ENCODE results near the gene P4HA2.
"Not testable (repeated sequence)": the region's sequence is repeated elsewhere in the genome, so short reads cannot be mapped to it uniquely, and the experiment has no call there.

The P4HA2 gene

GRCh38 chr5:132195727-132196126, 31.9 kb downstream of the P4HA2 start:
- no peak for DNase-seq

- no peak for DNase-seq
Measured at GRCh38 chr5:132193165-132193694, 34.4 kb downstream of the P4HA2 start.

DNA sequence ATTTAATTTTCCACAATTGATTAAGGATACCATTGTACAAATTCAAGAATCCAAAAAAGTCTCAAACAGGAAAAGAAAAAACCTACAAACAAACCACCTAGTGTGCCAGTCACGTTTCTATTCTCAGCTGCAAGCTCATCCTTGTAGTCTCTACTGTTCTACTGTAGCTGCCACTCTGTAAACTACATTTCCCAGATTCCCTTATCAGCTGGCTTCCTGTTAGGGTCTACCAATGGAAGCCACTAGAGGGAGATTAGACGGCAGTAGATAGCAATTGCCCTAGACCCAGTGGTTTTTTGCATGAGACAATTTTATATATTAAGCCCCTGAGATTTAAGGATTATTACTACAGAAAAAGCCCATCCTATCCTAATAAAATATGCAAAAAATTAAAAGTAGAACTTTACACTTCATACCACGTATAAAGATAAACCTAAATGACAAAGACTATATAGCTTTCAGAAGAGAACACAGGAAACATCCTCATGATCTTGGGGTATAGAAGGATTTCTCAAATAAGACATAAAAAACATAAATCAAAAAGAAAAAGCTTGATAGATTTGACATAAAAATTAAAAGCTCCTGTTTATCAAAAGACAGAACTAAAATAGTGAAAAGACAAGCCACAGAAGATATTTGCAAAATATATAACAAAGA, 37.4 kb downstream of the P4HA2 start:
- peak in 1 of 2 donors; percentile 65 for DNase-seq

- no peak for DNase-seq
Measured at GRCh38 chr5:132184588-132184987, 43.1 kb downstream of the P4HA2 start.

DNA sequence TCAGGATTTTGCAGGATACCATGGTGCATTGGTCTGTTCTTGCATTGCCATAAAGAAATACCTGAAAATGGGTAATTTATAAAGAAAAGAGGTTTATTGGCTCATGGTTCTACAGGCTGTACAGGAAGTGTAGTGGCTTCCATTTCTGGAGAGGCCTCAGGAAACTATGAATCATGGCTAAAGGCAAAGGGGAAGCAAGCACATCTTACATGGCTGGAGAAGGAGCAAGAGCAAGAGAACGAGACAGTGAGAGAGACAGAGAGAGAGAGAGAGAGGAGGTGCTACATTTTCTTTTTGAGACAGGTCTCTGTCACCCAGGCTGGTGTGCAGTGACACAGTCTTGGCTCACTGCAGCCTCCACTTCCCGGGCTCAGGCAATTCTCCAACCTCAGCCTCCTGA, 43.9 kb downstream of the P4HA2 start:
- DNase-seq = no peak

DNA sequence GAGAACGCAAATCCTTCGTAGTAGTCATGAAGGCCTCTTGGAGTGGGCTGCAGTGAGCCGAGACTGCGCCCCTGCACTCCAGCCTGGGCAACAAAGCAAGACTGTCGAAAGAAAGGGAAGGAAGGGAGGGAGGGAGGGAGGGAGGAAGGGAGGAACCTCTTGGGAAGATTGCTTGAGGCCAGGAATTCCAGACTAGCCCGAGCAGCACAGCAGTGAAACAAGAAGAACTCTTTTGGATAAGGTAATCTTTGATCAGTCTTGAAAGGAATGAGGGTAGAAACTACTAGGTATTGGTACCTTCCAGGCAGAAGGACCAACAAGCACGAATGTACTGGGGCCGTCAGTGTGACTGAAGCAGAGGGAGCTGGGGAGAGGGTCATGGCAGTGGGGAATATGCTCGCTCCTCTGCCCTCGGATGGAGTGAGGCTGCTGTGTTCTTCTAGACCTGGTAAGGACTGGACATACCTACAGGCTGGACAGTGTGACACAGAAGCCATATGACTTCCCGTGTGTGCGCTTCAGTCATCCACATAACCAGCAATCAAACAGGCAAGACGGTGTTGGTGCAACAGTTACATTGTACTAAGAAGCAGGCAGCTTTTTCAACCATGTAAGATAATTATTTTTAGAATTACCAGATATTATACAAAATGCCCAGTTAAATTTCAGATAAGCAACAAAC, 45.2 kb downstream of the P4HA2 start:
- DNase-seq = no peak

GRCh38 chr5:132181011-132181629, 46.5 kb downstream of the P4HA2 start:
- DNase-seq = no peak

DNA sequence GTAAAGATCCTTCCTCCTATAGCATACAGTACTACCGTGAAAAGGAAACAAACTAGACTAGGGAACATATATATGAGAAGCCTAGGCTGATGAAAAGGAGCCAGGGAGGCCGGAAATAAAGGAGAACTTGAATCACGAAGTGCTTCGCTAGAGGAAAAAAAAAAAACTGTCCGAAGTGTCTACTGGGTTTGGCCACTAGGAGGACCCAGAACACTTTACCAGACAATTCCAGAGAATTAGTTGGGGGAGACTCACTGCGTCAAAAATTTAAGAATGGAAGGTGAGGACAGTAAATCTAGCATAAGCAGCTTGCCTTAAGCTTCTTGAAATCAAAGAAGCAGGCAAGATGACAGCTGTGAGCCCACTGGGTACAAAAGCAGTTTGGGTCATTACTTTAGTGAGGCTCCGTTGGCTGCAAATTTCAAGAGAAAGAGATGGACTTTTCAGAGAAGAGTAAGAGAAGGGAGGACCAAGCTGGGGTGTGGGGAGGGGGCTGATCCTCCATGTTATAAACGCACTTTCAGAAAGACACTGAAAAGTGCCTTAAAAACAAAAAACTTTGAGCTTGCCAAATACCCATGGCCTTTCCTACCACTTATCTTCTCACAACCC, 47.4 kb downstream of the P4HA2 start:
- peak in 1 of 2 donors; percentile 6 for DNase-seq

GRCh38 chr5:132179405-132179804, 48.2 kb downstream of the P4HA2 start:
- no peak for DNase-seq

- DNase-seq = no peak
Measured at GRCh38 chr5:132177691-132178149, 49.9 kb downstream of the P4HA2 start.

DNA sequence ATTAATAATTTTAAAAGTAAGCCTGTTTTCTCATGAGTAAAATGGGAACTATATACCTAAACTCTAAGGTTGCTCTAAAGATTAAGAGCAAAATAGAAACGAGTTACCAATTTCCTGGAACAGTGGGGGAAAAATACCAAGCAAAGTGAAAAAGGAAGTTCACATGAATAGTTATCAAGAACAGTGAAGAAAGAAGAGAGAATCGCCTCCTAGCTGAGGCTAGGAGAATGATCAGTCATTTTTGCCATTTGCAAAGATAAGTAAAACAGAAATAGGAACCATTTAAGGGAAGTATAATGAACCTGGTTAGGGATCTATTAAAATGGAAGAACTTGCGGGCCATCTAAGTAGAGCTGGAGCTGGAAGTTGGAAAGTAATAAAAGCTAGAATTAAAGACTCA, 50.7 kb downstream of the P4HA2 start:
- DNase-seq = peak in 1 of 2 donors; percentile 28

DNA sequence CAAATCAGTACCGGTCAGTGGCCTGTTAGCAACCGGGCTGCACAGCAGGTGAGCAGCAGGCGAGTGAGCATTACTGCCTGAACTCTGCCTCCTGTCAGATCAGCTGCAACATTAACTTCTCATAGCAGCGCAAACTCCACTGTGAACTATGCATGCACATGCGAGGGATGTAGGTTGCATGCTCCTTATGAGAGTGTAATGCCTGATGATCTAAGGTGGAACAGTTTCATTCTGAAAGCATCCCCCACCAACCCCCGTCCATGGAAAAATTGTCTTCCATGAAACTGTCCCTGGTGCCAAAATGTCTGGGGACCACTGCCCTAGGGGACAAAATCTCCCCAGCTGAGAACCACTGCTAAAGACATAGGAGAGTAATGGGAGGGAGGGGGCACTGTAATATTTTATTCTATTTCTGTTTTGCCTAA, 51.1 kb downstream of the P4HA2 start:
- no peak for DNase-seq

GRCh38 chr5:132162945-132163344, 64.7 kb downstream of the P4HA2 start:
- no peak for DNase-seq

- not testable (repeated sequence) for DNase-seq
Measured at GRCh38 chr5:132161574-132162326, 65.9 kb downstream of the P4HA2 start.

DNA sequence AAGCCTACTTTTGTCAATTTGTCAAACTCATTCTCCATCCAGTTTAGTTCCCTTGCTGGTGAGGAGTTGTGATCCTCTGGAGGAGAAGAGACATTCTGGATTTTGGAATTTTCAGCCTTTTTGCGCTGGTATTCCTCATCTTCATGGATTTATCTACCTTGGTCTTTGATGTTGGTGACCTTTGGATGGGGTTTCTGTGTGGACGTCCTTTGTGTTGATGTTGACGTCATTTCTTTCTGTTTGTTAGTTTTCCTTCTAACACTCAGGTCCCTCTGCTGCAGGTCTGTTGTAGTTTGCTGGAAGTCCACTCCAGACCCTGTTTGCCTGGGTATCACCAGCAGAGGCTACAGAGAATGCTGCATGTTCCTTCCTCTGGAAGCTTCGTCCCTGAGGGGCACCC, 71.2 kb downstream of the P4HA2 start:
- no peak for DNase-seq

- DNase-seq = no peak
Measured at GRCh38 chr5:132150565-132150964, 77.1 kb downstream of the P4HA2 start.

GRCh38 chr5:132147663-132148062, 80.0 kb downstream of the P4HA2 start:
- no peak for DNase-seq

GRCh38 chr5:132145326-132145725, 82.3 kb downstream of the P4HA2 start:
- not testable (repeated sequence) for DNase-seq

DNA sequence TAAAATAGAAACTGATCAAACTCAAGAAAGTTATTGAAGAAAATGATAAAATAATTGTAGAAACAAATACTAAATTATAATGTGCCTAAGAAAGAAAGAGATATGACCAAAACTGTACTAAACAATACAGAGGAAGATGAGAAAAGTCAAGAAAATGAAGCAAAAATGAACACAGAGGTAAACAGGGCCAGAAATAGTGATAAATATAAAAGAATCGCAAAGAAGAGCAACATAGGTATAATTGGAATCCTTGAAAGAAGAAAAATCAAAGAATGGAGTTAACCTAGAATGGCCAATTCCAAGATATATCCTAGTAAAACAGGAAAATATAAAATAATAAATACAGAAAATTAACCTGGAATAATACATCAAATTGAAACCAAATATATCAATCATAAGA, 84.5 kb downstream of the P4HA2 start:
- DNase-seq = no peak

DNA sequence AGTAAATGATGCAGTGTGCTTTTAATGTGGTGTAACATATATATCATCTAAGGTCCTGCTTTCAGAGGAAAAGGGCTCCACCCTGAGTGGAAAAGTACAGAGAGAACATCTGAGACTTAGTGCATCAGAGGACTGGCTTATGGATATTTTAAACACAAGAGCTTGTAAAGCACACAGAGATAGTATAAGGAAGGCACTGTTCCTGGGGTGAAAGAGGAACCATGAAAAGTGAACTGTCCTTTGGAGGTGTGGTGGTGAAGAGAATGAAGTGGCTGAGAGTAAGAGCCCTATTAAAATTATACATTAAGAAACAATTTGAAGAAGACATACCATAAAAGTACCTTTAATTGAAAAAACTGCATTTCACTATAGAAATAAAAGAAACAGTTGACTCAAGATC, 85.2 kb downstream of the P4HA2 start:
- no peak for DNase-seq
